ENCODE data around the gene IL17RA. TPM values are rescaled to one million over a fixed set of nuclear protein-coding genes. Genes with fewer than 3 reads are reported as not detected.
A peak's percentile ranks its signal among the peaks of the same experiment; 100 is the strongest.
"Not testable (repeated sequence)": the region's sequence is repeated elsewhere in the genome, so short reads cannot be mapped to it uniquely, and the experiment has no call there.

Gene IL17RA
- total RNA-seq = 10 to 100 TPM; 69.9 to 78.6 TPM
- 10 to 100 TPM; 26.2 to 57.7 (median 48.8) TPM for polyA plus RNA-seq
- total RNA-seq = 60.9 to 204 (median 156) reads per million in 6 experiments

GRCh38 chr22:17084554-17085276 lies at the start of gene IL17RA:
Gene IL17RA, plus strand, starts transcription at chr22:17085000. Its CDS starts 92 bp downstream, at chr22:17085092.
- Mint-ChIP-seq H3K36me3 (peaks cover 0 to 3% (median 0%) of the 10 kb centered on the region in 3 donors), H3K9me3 (no peaks in the 10 kb centered on the region), H3K4me3 (peak within 1 kb of the TSS; percentile 86 to 99 (median 96)), H3K4me1 (peaks cover 28 to 48% (median 43%) of the 10 kb centered on the region in 4 donors), H3K27me3 (no peaks in the 10 kb centered on the region), H3K27ac (peak within 1 kb of the TSS; percentile 92 to 97 (median 96))
- peak; percentile 80 to 85 for ATAC-seq
- DNase-seq = peak; percentile 84 to 96 (median 93)
- POLR2A ChIA-PET = interaction anchor here (0.6 to 7.2 kb wide), 7 partner anchors 13 to 87 kb away, joined by 3 to 74 read pairs (median 36); partner anchors contain the start of gene HDHD5

GRCh38 chr22:17035246-17035645 lies 49.6 kb upstream of the IL17RA start:
- Mint-ChIP-seq H3K27ac (peak overlapping the region in 5 of 10 donors; percentile 23 to 87 (median 85)), H3K9me3 (no peaks in the 10 kb centered on the region), H3K36me3 (no peaks in the 10 kb centered on the region), H3K4me3 (peak overlapping the region; percentile 32 to 87 (median 80)), H3K4me1 (peaks cover 8 to 13% (median 12%) of the 10 kb centered on the region in 4 donors), H3K27me3 (peaks cover 0 to 25% (median 11%) of the 10 kb centered on the region in 5 donors)
- ATAC-seq = no peak
- POLR2A ChIA-PET = no interaction called here
- no peak for DNase-seq

- not testable (repeated sequence) for H3K9me3 Mint-ChIP-seq, H3K36me3 Mint-ChIP-seq
- DNase-seq (peak in 2 of 10 donors; percentile 3), ATAC-seq (peak; percentile 45 to 55)
- peak overlapping the region in 9 of 10 donors; percentile 23 to 87 (median 72) for H3K27ac Mint-ChIP-seq
- H3K4me1 Mint-ChIP-seq = peaks cover 8 to 13% (median 12%) of the 10 kb centered on the region in 4 donors
- POLR2A ChIA-PET = interaction anchor here (1.1 kb wide), 1 partner anchor 20 kb away, joined by 3 read pairs; no protein-coding TSS in a partner anchor
- H3K27me3 Mint-ChIP-seq = peaks cover 0 to 25% (median 10%) of the 10 kb centered on the region in 5 donors
- H3K4me3 Mint-ChIP-seq = peak overlapping the region; percentile 62 to 87 (median 80)
Observed at GRCh38 chr22:17035976-17036841, 48.6 kb upstream of the IL17RA start.

- ATAC-seq (peak; percentile 89), DNase-seq (peak in 4 of 10 donors; percentile 15 to 23 (median 20))
- Mint-ChIP-seq H3K27ac (peak overlapping the region in 3 of 10 donors; percentile 24 to 66 (median 40)), H3K4me1 (peaks cover 8 to 13% (median 12%) of the 10 kb centered on the region in 4 donors), H3K4me3 (peak overlapping the region in 9 of 10 donors; percentile 7 to 77 (median 56)), H3K27me3 (peaks cover 0 to 25% (median 6%) of the 10 kb centered on the region in 5 donors)
- not testable (repeated sequence) for H3K36me3 Mint-ChIP-seq, H3K9me3 Mint-ChIP-seq
- POLR2A ChIA-PET = interaction anchor here (0.7 to 1.1 kb wide), 2 partner anchors 19 to 182 kb away, joined by 3 read pairs; partner anchors contain the start of gene ADA2
Observed at GRCh38 chr22:17036842-17037711, 47.7 kb upstream of the IL17RA start.

DNA sequence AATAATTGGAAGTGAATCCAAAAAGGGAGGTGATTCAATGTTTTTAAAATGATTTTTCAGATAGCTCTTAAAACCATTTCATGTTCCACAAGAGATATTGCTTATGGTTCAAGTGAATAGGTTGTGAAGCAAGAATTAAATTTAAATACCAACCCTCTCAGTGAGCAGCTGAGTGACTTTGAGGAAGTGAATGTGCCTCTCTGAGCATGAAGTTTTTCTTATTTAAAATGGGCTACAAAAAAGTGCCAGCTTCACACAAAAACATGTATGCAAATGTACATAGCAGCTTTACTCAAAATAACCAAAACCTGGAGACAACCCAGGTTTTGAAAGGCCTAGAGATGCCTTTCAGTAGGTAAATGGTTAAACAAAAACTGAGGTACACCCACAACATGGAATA lies 41.3 kb upstream of the IL17RA start:
- peaks cover 0 to 9% (median 3%) of the 10 kb centered on the region in 4 donors for H3K4me1 Mint-ChIP-seq
- peaks cover 0 to 1% (median 0%) of the 10 kb centered on the region in 9 donors for H3K9me3 Mint-ChIP-seq
- H3K27me3 Mint-ChIP-seq = peaks cover 0 to 6% (median 0%) of the 10 kb centered on the region in 5 donors
- no peak overlapping the region for H3K4me3 Mint-ChIP-seq
- H3K27ac Mint-ChIP-seq = no peak overlapping the region
- ATAC-seq (no peak), DNase-seq (no peak)
- peaks cover 0 to 9% (median 0%) of the 10 kb centered on the region in 3 donors for H3K36me3 Mint-ChIP-seq
- POLR2A ChIA-PET = no interaction called here

DNA sequence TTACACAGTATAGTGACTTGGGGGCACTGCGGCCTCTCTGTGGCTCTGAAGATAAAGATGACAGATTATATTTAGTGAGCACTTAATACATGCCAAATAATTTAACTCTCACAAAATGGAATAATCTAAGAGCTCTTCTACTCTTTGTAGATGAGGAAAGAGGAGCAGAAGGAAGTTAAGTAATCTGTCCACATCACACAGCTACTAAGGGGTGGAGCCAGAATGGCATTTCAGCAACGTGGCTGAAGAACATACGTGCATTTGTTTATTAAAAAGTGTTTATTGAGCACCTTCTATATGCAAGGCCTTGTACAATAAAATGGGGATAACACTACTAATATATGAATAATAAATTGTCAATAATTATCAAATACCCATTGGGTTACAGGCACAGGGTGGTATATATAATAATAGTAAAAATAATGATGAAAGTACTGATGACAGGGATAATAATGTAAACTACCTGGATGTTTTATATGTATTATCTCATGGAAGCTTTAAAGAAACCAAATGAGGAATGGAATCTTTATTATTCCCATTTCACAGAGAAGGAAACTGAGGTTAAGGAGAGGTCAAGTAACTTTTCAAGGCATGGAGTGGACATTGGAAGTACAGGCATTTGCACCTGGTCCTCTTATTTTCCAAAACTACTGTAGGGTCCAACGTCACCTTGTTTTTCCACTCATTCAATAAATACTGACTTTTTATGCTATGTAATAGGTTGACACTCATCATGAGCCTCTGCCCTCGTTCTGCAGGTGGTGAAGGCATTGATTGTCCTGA lies 38.0 kb upstream of the IL17RA start:
- Mint-ChIP-seq H3K4me1 (peaks cover 0 to 6% (median 1%) of the 10 kb centered on the region in 4 donors), H3K9me3 (peaks cover 0 to 1% (median 0%) of the 10 kb centered on the region in 9 donors), H3K4me3 (no peak overlapping the region), H3K27me3 (peaks cover 0 to 6% (median 0%) of the 10 kb centered on the region in 5 donors), H3K36me3 (peaks cover 0 to 34% (median 0%) of the 10 kb centered on the region in 3 donors), H3K27ac (peak overlapping the region in 1 of 10 donors; percentile 19)
- POLR2A ChIA-PET = no interaction called here
- ATAC-seq = no peak
- DNase-seq = no peak

DNA sequence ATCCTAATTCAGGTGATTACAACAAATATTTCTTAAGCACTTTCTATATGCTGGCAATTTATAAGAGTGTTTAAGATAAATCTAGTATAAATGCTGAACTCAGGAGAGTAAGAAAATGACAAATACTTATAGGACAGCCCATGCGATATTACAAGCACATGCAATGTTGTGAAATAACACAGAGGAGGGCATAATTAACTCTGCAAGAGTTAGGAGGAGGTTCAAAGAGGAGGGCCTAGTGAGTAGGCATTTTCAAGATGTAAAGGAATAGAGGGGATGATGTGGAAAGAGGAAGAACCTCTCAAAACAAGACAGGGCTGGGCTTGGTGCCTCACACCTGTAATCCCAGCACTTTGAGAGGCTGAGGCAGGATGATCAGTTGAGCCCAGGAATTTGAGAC lies 37.1 kb upstream of the IL17RA start:
- H3K9me3 Mint-ChIP-seq = no peaks in the 10 kb centered on the region
- DNase-seq = no peak
- no peak overlapping the region for H3K27ac Mint-ChIP-seq
- H3K36me3 Mint-ChIP-seq = peaks cover 0 to 35% (median 0%) of the 10 kb centered on the region in 3 donors
- peaks cover 0 to 6% (median 1%) of the 10 kb centered on the region in 4 donors for H3K4me1 Mint-ChIP-seq
- no peak for ATAC-seq
- no peak overlapping the region for H3K4me3 Mint-ChIP-seq
- POLR2A ChIA-PET = no interaction called here
- peaks cover 0 to 5% (median 0%) of the 10 kb centered on the region in 5 donors for H3K27me3 Mint-ChIP-seq

- peaks cover 0 to 15% (median 0%) of the 10 kb centered on the region in 3 donors for H3K36me3 Mint-ChIP-seq
- no peaks in the 10 kb centered on the region for H3K9me3 Mint-ChIP-seq
- H3K4me1 Mint-ChIP-seq = peaks cover 4 to 6% (median 4%) of the 10 kb centered on the region in 4 donors
- H3K4me3 Mint-ChIP-seq = no peak overlapping the region
- ATAC-seq (no peak), DNase-seq (no peak)
- H3K27me3 Mint-ChIP-seq = no peaks in the 10 kb centered on the region
- H3K27ac Mint-ChIP-seq = no peak overlapping the region
- POLR2A ChIA-PET = interaction anchor here (0.6 kb wide), 1 partner anchor 20 kb away, joined by 3 read pairs; no protein-coding TSS in a partner anchor
Observed at GRCh38 chr22:17056058-17056457, 28.7 kb upstream of the IL17RA start.

- POLR2A ChIA-PET = interaction anchor here (0.6 kb wide), 1 partner anchor 21 kb away, joined by 3 read pairs; no protein-coding TSS in a partner anchor
- H3K4me1 Mint-ChIP-seq = peaks cover 4 to 6% (median 5%) of the 10 kb centered on the region in 4 donors
- peaks cover 0 to 8% (median 0%) of the 10 kb centered on the region in 3 donors for H3K36me3 Mint-ChIP-seq
- H3K27ac Mint-ChIP-seq = no peak overlapping the region
- DNase-seq = no peak
- H3K4me3 Mint-ChIP-seq = no peak overlapping the region
- no peaks in the 10 kb centered on the region for H3K9me3 Mint-ChIP-seq
- H3K27me3 Mint-ChIP-seq = no peaks in the 10 kb centered on the region
- ATAC-seq = no peak
Observed at GRCh38 chr22:17056807-17057206, 28.0 kb upstream of the IL17RA start.

DNA sequence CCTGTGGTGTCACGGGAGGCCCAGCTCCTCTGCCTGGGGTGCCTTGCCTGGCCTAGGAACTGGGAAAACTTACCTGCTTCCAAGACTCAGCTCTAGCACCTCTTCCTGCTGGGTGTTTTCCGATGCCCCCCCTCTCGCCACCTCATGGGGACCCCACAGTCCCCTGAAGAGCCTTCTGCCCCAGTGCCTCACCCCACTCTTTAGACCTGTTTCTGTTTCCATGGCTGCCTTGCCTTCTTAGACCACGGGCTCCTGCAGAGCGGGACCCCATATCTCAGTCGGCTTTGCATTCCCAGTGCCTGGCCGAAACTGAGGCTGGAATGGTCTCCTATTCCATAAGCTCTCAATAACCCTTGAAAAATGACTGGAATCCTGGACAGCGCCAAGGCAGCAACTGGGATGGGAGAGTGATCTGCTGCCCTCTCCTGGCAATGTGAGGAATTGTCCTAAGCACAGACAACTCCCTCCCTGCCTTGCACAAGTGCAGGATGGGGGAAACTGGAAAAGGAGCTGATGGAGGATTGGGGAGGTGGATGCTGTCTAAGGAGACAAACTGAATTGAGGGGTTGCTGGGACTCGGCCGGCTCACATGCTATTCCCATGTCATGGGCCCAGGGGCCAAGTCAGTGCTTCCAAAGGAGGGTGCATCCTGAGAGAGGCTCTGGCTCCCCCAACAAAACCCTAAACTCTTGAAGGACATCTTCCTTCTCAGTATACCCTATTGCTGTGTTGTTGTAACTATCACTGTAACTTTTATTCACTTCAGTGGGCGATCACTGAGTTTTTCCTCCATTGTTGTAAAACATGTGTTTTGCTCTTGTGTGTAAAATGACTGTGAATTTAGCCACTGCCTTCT lies 26.6 kb upstream of the IL17RA start:
- no peaks in the 10 kb centered on the region for H3K27me3 Mint-ChIP-seq
- peak; percentile 49 to 57 for ATAC-seq

More for the DNA sequence above, 26.6 kb upstream of the IL17RA start:
- DNase-seq = peak in 9 of 10 donors; percentile 14 to 52 (median 42)
- peak overlapping the region in 1 of 10 donors; percentile 14 for H3K4me3 Mint-ChIP-seq
- H3K27ac Mint-ChIP-seq = peak overlapping the region in 1 of 10 donors; percentile 4
- peaks cover 5 to 8% (median 6%) of the 10 kb centered on the region in 4 donors for H3K4me1 Mint-ChIP-seq
- no peaks in the 10 kb centered on the region for H3K9me3 Mint-ChIP-seq
- POLR2A ChIA-PET = no interaction called here
- H3K36me3 Mint-ChIP-seq = peaks cover 0 to 3% (median 0%) of the 10 kb centered on the region in 3 donors

All from naive thymus-derived CD8-positive, alpha-beta T cell (primary cell).